H1 (cell line): ENCODE data around the gene TRIAP1. TPM values are rescaled to one million over a fixed set of nuclear protein-coding genes. Genes with fewer than 3 reads are reported as not detected.

Source experiments
- CTCF ChIA-PET: fragments of 300-600 bp; sonication (Branson Sonifier 250); formaldehyde crosslinking; loops from one replicate; lab custom pipeline; 2021; ENCODE audit not compliant: partially characterized antibody; lab: Charles Lee
- POLR2A ChIA-PET: fragments of 300-600 bp; sonication (Branson Sonifier 250); formaldehyde crosslinking; loops from one replicate; lab custom pipeline; 2021; ENCODE audit warnings: inconsistent platforms; ENCODE audit not compliant: partially characterized antibody; lab: Charles Lee
- DNase-seq, 2 experiments: peaks; one replicate each; pipeline versions ENCODE4 v3.0.0 to v3.0.0-alpha.2; 2010 to 2022; ENCODE audit warnings: low spot score in 2 of 2, low read depth in 1 of 2, mixed read lengths in 1 of 2
- FAIRE-seq: peaks from 2 replicates; lab custom pipeline; 2011; peaks lifted over from hg19 to GRCh38; lab: Jason Lieb, UNC
- H2AFZ ChIP-seq: 2 replicates; pipeline ENCODE4 v1.8.1; 2012; ENCODE audit warnings: low read length, inconsistent platforms
- H2AK5ac ChIP-seq: 2 replicates; pipeline ENCODE4 v1.6.1; 2013; ENCODE audit warnings: low read depth, low read length
- H2BK120ac ChIP-seq: replicated peaks from 2 replicates; pipeline ENCODE3; 2013; ENCODE audit warnings: low read depth, low read length, inconsistent platforms
- H2BK12ac ChIP-seq: 2 replicates; pipeline ENCODE4 v1.6.1; 2013; ENCODE audit warnings: low read depth, low read length
- H2BK15ac ChIP-seq: 2 replicates; pipeline ENCODE4 v1.6.1; 2013; ENCODE audit warnings: low read length
- H2BK20ac ChIP-seq: 2 replicates; pipeline ENCODE4 v1.6.1; 2013; ENCODE audit warnings: low read length
- H2BK5ac ChIP-seq: 2 replicates; pipeline ENCODE4 v1.6.1; 2013; ENCODE audit warnings: low read depth, low read length
- H3K14ac ChIP-seq: 2 replicates; pipeline ENCODE4 v1.6.1; 2013; ENCODE audit warnings: inconsistent platforms; ENCODE audit not compliant: insufficient read length
- H3K18ac ChIP-seq: 2 replicates; pipeline ENCODE4 v1.6.1; 2013; ENCODE audit warnings: low read length; ENCODE audit errors: extremely low read depth
- H3K23ac ChIP-seq: 2 replicates; pipeline ENCODE4 v1.6.1; 2013; ENCODE audit warnings: inconsistent platforms; ENCODE audit not compliant: insufficient read length
- H3K23me2 ChIP-seq: 2 replicates; pipeline ENCODE4 v1.6.1; 2013; ENCODE audit warnings: low read depth, low read length
- H3K27ac ChIP-seq: 2 replicates; pipeline ENCODE4 v1.6.1; 2011; ENCODE audit warnings: low read depth, low read length, inconsistent platforms
- H3K27me3 ChIP-seq, 4 experiments: replicated peaks in 1 of 4; 1 replicate in 1 of 4; 2 replicates in 3 of 4; pipeline versions ENCODE4 v1.6.1 to v1.8.1; 2011 to 2013; ENCODE audit warnings: low read length in 3 of 4, mild to moderate bottlenecking in 3 of 4, inconsistent platforms in 2 of 4, mixed read lengths in 2 of 4, moderate library complexity in 1 of 4; ENCODE audit not compliant: control insufficient read depth in 3 of 4, insufficient read depth in 3 of 4; ENCODE audit errors: extremely low read depth in 1 of 4
- H3K36me3 ChIP-seq, 4 experiments: 2 replicates each; pipeline versions ENCODE4 v1.6.1 to v1.8.1; 2011 to 2013; ENCODE audit warnings: mild to moderate bottlenecking in 4 of 4, low read length in 3 of 4, moderate library complexity in 2 of 4, control low read depth in 1 of 4, inconsistent platforms in 1 of 4; ENCODE audit not compliant: insufficient read depth in 4 of 4, control insufficient read depth in 2 of 4
- H3K4ac ChIP-seq: replicated peaks from 2 replicates; pipeline ENCODE3; 2013; ENCODE audit warnings: low read length, low read depth, mixed read lengths, inconsistent platforms; ENCODE audit not compliant: insufficient read length
- H3K4me1 ChIP-seq, 4 experiments: replicated peaks in 1 of 4; 1 replicate in 1 of 4; 2 replicates in 3 of 4; pipeline versions ENCODE4 v1.6.1 to v1.8.1; 2011 to 2013; ENCODE audit warnings: low read length in 3 of 4, inconsistent platforms in 2 of 4, mixed read lengths in 1 of 4; ENCODE audit not compliant: insufficient read depth in 4 of 4, control insufficient read depth in 3 of 4
- H3K4me2 ChIP-seq, 2 experiments: 2 replicates each; pipeline versions ENCODE4 v1.6.1 to v1.8.1; 2011 to 2013; ENCODE audit warnings: low read depth in 2 of 2, low read length in 2 of 2, control low read depth in 1 of 2, inconsistent platforms in 1 of 2, mild to moderate bottlenecking in 1 of 2; ENCODE audit not compliant: insufficient read depth in 1 of 2
- H3K4me3 ChIP-seq, 4 experiments: fragments of 200-600, 300-600 bp in 1 of 4; sonication (generic), shearing (Covaris generic), sonication (Bioruptor Twin) in 1 of 4; 2 replicates each; pipeline versions ENCODE4 v1.5.1 to v1.8.1; 2011 to 2016; ENCODE audit warnings: low read length in 4 of 4, low read depth in 3 of 4, control low read depth in 2 of 4, inconsistent platforms in 2 of 4, mild to moderate bottlenecking in 2 of 4, mixed read lengths in 1 of 4, moderate library complexity in 1 of 4; ENCODE audit not compliant: insufficient read depth in 2 of 4; ENCODE audit errors: extremely low read depth in 1 of 4
- H3K56ac ChIP-seq: replicated peaks from 2 replicates; pipeline ENCODE3; 2013; ENCODE audit warnings: low read depth, mild to moderate bottlenecking, mixed read lengths, low read length, inconsistent platforms; ENCODE audit not compliant: insufficient read length
- H3K79me1 ChIP-seq: 2 replicates; pipeline ENCODE4 v1.6.1; 2013; ENCODE audit warnings: low read depth, low read length, control low read depth
- H3K79me2 ChIP-seq, 2 experiments: 2 replicates each; pipeline versions ENCODE4 v1.6.1 to v1.8.1; 2012 to 2013; ENCODE audit warnings: low read length in 2 of 2, mild to moderate bottlenecking in 2 of 2, inconsistent platforms in 1 of 2; ENCODE audit not compliant: insufficient read depth in 2 of 2, control insufficient read depth in 1 of 2
- H3K9ac ChIP-seq, 4 experiments: replicated peaks in 1 of 4; 1 replicate in 1 of 4; 2 replicates in 3 of 4; pipeline versions ENCODE4 v1.6.1 to v1.8.1; 2011 to 2013; ENCODE audit warnings: low read depth in 3 of 4, low read length in 3 of 4, control low read depth in 2 of 4, mild to moderate bottlenecking in 2 of 4, moderate library complexity in 2 of 4, inconsistent platforms in 1 of 4; ENCODE audit errors: extremely low read depth in 1 of 4
- H3K9me3 ChIP-seq, 2 experiments: 2 replicates each; pipeline versions ENCODE4 v1.6.1 to v1.8.1; 2012 to 2013; ENCODE audit warnings: mild to moderate bottlenecking in 2 of 2, moderate library complexity in 2 of 2, control low read depth in 1 of 2, inconsistent platforms in 1 of 2, low read depth in 1 of 2, low read length in 1 of 2, mixed read lengths in 1 of 2; ENCODE audit not compliant: insufficient read depth in 2 of 2
- H4K20me1 ChIP-seq, 2 experiments: replicated peaks in 1 of 2; 2 replicates each; pipeline versions ENCODE3 to v1.8.1; 2011 to 2013; ENCODE audit warnings: inconsistent platforms in 2 of 2, low read length in 2 of 2, mild to moderate bottlenecking in 1 of 2; ENCODE audit not compliant: insufficient read depth in 2 of 2, control insufficient read depth in 1 of 2
- H4K5ac ChIP-seq: 2 replicates; pipeline ENCODE4 v1.6.1; 2013; ENCODE audit warnings: low read length, low read depth, mixed read lengths, inconsistent platforms; ENCODE audit not compliant: insufficient read length
- H4K8ac ChIP-seq: 2 replicates; pipeline ENCODE4 v1.8.0; 2013; ENCODE audit warnings: mild to moderate bottlenecking, moderate library complexity, low read length, inconsistent platforms; ENCODE audit not compliant: insufficient read depth; ENCODE audit errors: extremely low read depth
- H4K91ac ChIP-seq: replicated peaks from 2 replicates; pipeline ENCODE3; 2013; ENCODE audit warnings: low read length, mixed read lengths, inconsistent platforms; ENCODE audit not compliant: insufficient read length
- CTBP2 ChIP-seq: IDR thresholded peaks from 2 replicates; pipeline ENCODE4 v1.7.0; 2011; ENCODE audit warnings: borderline replicate concordance, mild to moderate bottlenecking, moderate library complexity, mixed read lengths, low read length; ENCODE audit not compliant: insufficient read depth, insufficient read length
- EP300 ChIP-seq, 2 experiments: IDR thresholded peaks; 1 replicate in 1 of 2; 2 replicates in 1 of 2; pipeline ENCODE4 v1.6.1; 2011 to 2012; ENCODE audit warnings: low read depth in 2 of 2, low read length in 2 of 2, mild to moderate bottlenecking in 2 of 2, borderline replicate concordance in 1 of 2, inconsistent platforms in 1 of 2, moderate library complexity in 1 of 2
- MAX ChIP-seq: IDR thresholded peaks from 2 replicates; pipeline ENCODE4 v1.6.1; 2012; ENCODE audit warnings: inconsistent platforms
- POLR2A ChIP-seq, 2 experiments: IDR thresholded peaks; 1 replicate in 1 of 2; 2 replicates in 1 of 2; pipeline ENCODE4 v1.6.1; 2011; ENCODE audit warnings: low read depth in 2 of 2, low read length in 2 of 2, mild to moderate bottlenecking in 2 of 2; ENCODE audit errors: control extremely low read depth in 1 of 2
- POU5F1 ChIP-seq: IDR thresholded peaks from 2 replicates; pipeline ENCODE4 v1.6.1; 2011; ENCODE audit warnings: low read depth, mild to moderate bottlenecking, low read length, moderate library complexity
- RFX5 ChIP-seq: IDR thresholded peaks from 2 replicates; pipeline ENCODE4 v1.6.1; 2011; ENCODE audit warnings: low read depth, low read length, improper control_type of control experiment, borderline replicate concordance
- SIRT6 ChIP-seq: IDR thresholded peaks from one replicate; pipeline ENCODE4 v1.7.1; 2012; ENCODE audit warnings: low read length, inconsistent platforms
- SP1 ChIP-seq: IDR thresholded peaks from 2 replicates; pipeline ENCODE4 v1.6.1; 2011; ENCODE audit warnings: low read depth, low read length
- SP4 ChIP-seq: IDR thresholded peaks from 2 replicates; pipeline ENCODE4 v1.6.1; 2012; ENCODE audit warnings: low read length, inconsistent platforms
- TAF7 ChIP-seq: optimal IDR thresholded peaks from 2 replicates; pipeline ENCODE3; 2011; ENCODE audit warnings: low read depth, mild to moderate bottlenecking, inconsistent platforms, low read length, moderate library complexity, borderline replicate concordance
- TBP ChIP-seq: IDR thresholded peaks from 2 replicates; pipeline ENCODE4 v1.6.1; 2011; ENCODE audit warnings: low read depth, low read length, improper control_type of control experiment
- whole genome bisulfite sequencing, 2 experiments: shearing (Covaris generic) in 1 of 2; methylation state at CpG; one replicate each; pipeline versions ENCODE4 v1.1.6 to v1.1.7; 2013 to 2015; ENCODE audit warnings: low lambda C conversion rate in 2 of 2, mixed read lengths in 2 of 2, inconsistent platforms in 1 of 2, low coverage in 1 of 2, missing lambda C conversion rate in 1 of 2; ENCODE audit not compliant: insufficient replicate concordance in 2 of 2, insufficient coverage in 1 of 2, insufficient read length in 1 of 2; ENCODE audit errors: extremely low coverage in 1 of 2, missing lambda C conversion rate in 1 of 2; 5-methylcytosine and 5-hydroxymethylcytosine counted together
- polyA plus RNA-seq, 7 experiments: library from polyadenylated mRNA; depleted of rRNA in 3 of 7; stranded (reverse) in 5 of 7; unstranded in 2 of 7; fragments of >200 nt in 5 of 7; fragments of 200-250 nt in 2 of 7; gene quantifications; 1 replicate in 5 of 7; 2 replicates in 1 of 7; 4 replicates in 1 of 7; pipeline versions ENCODE4 v1.2.1 to v1.2.3, GENCODE V29; 2011 to 2013; ENCODE audit warnings: missing spikeins in 2 of 7, mixed read lengths in 2 of 7
- total RNA-seq: library from RNA; stranded (reverse); fragmentation: NEBNext Ultra II Directional; extraction: Animal tissue kit (Norgen Biotek cat#: 25700); gene quantifications from 2 replicates; pipeline ENCODE4 v1.2.1, GENCODE V29; 2021

The TRIAP1 gene
- total and polyA plus RNA-seq, 2 of the 8 experiments (the other 6 are each of a cell fraction or from before 2014, with no cell fraction given), result 42.0 to 63.4 TPM

- POLR2A ChIA-PET, result interaction anchor here (0.7 to 2.7 kb wide), 18 partner anchors 8 to 186 kb away, joined by 3 to 16 read pairs (median 5); partner anchors contain the start of genes COX6A1, MSI1, POP5 and RNU4-2
- no peaks in the 10 kb centered on the region for H4K20me1 ChIP-seq
- TF ChIP-seq RFX5 (no peak), CTBP2 (peak; percentile 87), TAF7 (no peak), POLR2A (IDR thresholded peaks at IDR 0.05; ENCODE audit: control extremely low read depth in 1 of 2, low read depth in 2 of 2, low read length in 2 of 2) (peak in 1 of 2 experiments; percentile 54; a peak in 1 of 3 replicates), MAX (peak; percentile 31; the same call in 1 of the 2 replicates), POU5F1 (0 out of 2 replicates have a peak, but pooled peaks have one; percentile 49), SP1 (peak; percentile 25; the same call in 1 of the 2 replicates), TBP (peak; percentile 69), SP4 (no peak), EP300 (IDR thresholded peaks at IDR 0.05; ENCODE audit: borderline replicate concordance in 1 of 2, low read depth in 2 of 2, low read length in 2 of 2) (peak in 1 of 2 experiments; percentile 40; a peak in 1 of 3 replicates), SIRT6 (no peak)
These were observed 51.5 kb downstream of the TRIAP1 start for GRCh38 chr12:120394483-120395367.

More at GRCh38 chr12:120394483-120395367, 51.5 kb downstream of the TRIAP1 start:
- H3K4me2 ChIP-seq, result peak overlapping the region; percentile 56
- peak overlapping the region; percentile 40; the same call in 1 of the 2 replicates for H2BK20ac ChIP-seq
- FAIRE-seq, result peak; percentile 96
- peak overlapping the region; percentile 92 for H2BK5ac ChIP-seq
- peak overlapping the region; percentile 90 for H2BK12ac ChIP-seq
- H3K27me3 ChIP-seq, result no peaks in the 10 kb centered on the region
- H4K5ac ChIP-seq, result peak overlapping the region; percentile 35
- peak; percentile 69 to 80 for DNase-seq
- H2AK5ac ChIP-seq, result no peak overlapping the region
- peak overlapping the region; percentile 5; the same call in 1 of the 2 replicates for H3K27ac ChIP-seq
- H3K79me1 ChIP-seq, result no peaks in the 10 kb centered on the region
- no peak overlapping the region; a peak in 3 of 7 replicates for H3K9ac ChIP-seq
- peak overlapping the region; percentile 13 for H4K91ac ChIP-seq
- H3K23ac ChIP-seq, result no peak overlapping the region
- H4K8ac ChIP-seq, result no peak overlapping the region
- H3K14ac ChIP-seq, result no peak overlapping the region
- H3K4ac ChIP-seq, result peak overlapping the region; percentile 44
- H2BK120ac ChIP-seq, result peak overlapping the region; percentile 97
- H2AFZ ChIP-seq, result no peak overlapping the region
- H3K18ac ChIP-seq, result peak overlapping the region; percentile 65
- peaks cover 4 to 22% (median 10%) of the 10 kb centered on the region in 4 experiments for H3K4me1 ChIP-seq
- 8% methylated on average over 17 of the region's 18 CpGs; no CpG with 5 or more reads in 1 of the 2 experiments for WGBS, 2 experiments
- H3K23me2 ChIP-seq, result peaks cover under 1% of the 10 kb centered on the region; the same call in 1 of the 2 replicates
- peak overlapping the region in 2 of 4 experiments; percentile 1 to 36; a peak in 2 of 8 replicates for H3K4me3 ChIP-seq
- no peak overlapping the region for H2BK15ac ChIP-seq
- H3K79me2 ChIP-seq, result no peaks in the 10 kb centered on the region
- H3K56ac ChIP-seq, result peak overlapping the region; percentile 43
- CTCF ChIA-PET, result interaction anchor here (0.6 to 4.0 kb wide), 22 partner anchors 8 to 81 kb away, joined by 3 to 31 read pairs (median 4); partner anchors contain the start of gene COX6A1
- H3K36me3 ChIP-seq, result no peaks in the 10 kb centered on the region
- H3K9me3 ChIP-seq, result no peaks in the 10 kb centered on the region
